ENCODE results near the gene ARFGAP3.

ARFGAP3 gene

DNA sequence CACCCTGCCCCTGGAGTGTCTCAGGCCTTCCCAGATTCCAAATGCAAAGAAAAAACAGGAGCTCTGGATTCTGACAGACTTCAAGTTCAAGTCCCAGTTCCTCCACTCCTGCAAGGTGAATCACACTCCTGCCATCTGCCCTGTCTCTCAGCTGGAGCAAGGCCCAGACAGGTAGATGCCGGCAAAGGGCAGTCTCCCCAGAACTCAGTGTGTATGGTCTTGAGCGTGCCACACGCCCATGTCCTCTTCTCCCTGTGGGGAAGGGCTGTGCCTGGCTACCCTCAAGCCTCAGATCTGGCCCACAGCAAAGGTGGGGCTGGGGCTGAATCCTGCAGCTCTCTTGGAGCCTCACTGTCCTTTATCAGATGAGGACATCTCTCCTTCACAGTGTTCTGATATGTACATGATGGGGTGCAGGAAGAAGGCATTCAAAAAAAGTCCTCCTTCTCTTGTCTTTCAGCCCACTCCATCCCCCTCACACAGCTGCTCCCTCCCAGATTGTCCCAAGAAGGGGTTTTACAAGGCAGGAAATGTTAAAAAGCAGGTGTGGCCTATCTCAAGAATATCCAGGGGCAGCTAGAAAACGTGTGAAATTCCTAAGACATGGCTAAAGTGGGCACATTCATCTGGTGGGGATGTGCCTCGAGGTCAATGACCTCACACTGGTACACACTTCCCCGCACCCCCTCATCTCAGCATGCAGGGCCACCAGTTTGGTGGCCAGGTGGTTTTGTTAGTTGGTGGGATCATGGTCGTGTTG lies 27.7 kb upstream of the ARFGAP3 start:
- no peak for DNase-seq (ENCODE audit: low spot score)

DNA sequence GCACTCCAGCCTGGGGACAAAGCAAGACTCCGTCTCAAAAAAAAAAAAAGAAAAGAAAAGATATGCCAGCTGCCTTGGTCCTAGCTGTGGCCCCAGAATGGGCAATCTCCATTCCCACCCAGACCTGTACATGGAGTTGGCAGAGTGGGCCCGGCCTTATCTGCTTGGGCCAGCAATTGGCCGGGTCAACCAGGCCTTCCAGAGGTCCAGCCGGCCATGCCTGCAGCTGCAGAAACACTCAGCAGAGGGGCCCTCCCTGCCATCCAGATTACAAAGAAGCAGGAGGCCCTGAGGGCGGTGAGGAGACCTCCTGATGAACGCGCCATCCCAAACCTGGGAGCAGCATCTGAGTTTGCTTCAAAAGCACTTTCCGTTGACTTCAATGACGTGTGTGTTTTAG lies 26.9 kb upstream of the ARFGAP3 start:
- DNase-seq (ENCODE audit: low spot score) = no peak

DNA sequence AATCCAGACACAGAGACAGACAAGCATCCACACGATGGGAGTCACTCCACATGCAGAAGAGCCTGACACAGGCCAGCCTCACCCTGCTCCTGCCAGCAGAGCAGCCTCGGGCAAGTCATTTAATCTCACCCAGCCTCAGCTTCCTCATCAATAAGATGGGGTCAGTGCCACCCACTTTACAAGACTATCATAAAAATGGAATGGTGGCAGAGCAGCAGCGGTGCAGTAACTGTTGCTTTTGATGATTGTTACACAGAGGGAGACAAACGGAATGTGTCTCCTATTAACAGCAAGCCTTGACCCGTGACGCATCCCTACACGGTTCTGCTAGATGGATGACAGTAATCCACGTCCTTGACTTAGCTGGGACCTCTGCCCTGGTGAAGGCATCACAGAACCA lies 26.0 kb upstream of the ARFGAP3 start:
- DNase-seq (ENCODE audit: low spot score) = no peak

DNA sequence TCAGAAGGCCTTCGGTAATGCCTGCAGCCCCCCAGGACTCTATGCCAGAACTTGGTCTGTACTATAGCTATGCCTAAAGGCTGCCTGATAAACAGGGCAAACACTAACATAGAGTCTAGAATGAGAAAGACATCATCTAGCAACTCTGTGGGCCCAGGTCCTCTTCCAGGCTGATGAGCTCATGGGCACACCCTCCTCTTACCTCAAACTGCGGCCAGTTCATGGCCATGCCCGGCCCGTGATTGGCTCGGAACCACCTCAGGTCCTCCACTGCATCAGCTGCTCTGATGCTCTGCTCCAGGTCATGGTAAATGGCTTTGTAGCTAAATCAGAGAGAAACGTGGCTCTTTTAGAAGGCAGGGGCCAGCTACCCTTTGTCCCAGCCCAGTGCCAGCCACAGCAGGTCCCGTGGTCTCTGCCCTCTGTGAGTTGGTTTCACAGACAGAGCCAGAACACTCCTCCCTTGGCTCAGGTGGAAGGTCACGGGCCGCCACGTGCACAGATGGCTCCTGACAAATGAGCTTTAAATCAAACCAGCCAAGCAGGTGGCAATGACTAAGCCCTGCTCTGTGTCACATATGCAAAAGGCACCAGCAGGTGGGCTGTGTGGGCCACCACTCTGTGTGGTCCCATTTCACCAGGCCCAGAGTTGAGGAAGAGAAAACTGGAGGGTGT lies 25.0 kb upstream of the ARFGAP3 start:
- no peak for DNase-seq (ENCODE audit: low spot score)

DNA sequence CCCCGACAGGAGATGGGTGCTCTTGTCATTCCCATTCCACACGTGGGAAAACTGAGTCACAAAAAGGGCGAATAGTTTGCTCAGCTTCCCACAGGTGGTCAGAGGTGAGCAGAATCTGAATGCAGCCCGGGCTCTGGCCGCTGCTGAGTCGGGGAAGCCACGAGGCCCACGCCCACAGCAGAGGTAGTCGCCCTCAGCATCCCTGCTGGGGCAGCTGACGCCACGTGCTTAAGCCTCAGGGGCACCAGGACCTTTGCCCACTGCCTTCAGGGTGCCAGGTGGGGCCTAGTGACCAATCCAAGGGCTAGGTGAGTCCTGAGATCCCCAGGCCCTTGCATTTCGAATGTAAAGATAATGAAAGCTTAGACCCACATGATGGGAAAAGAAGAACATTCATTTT lies 24.2 kb upstream of the ARFGAP3 start:
- DNase-seq (ENCODE audit: low spot score) = no peak

DNA sequence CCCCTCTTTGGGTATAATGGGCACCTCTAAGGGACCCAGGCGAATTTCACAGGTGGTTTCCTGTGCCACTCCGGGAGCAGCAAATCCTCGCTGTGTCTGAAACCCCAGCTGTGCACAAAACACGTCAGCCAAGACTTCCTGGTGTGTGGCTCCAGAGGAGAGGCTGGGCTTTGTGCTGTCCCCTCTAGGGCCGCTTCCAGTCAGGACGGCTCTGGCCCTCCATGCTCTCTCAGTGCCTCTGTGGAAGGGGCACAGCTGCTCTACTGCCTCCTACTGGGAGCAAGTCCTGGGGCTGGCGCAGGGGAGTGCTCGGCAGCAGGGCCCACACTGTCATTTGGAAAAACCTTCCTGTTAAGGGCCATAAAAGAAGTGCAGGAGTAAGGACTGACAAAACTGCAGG lies 23.7 kb upstream of the ARFGAP3 start:
- DNase-seq (ENCODE audit: low spot score) = no peak

DNA sequence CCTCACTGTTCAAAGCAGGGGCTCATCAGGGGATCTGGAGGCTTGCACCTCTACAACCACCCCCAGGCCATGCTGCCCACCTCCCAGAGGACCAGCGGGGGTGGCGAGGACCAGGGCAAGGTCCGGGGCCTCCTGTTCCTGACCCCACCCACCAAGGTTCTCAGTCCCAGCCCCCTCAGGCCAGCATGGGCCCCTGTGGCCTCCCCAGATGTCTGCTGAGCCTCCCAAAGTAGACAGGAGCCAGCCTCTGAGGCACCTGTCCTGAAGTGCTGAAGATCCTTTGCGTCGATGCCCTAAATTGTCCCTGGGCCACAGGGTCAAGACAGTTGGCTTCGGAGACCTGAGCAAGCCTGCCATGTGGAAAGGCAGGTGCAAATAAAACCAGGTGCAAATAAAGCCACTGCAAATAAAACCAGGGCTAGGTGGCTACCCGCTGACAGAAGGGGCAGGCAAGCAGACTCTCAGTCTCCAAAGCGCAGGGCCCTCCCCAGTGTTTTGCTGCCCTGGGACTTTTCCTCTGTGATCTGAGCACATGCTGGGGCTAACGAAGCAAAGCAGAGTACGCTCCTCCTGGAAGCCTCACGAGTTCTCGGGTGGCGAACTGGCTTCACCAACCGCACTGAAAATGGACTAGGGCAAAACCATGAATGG lies 22.4 kb upstream of the ARFGAP3 start:
- DNase-seq (ENCODE audit: low spot score) = no peak

DNA sequence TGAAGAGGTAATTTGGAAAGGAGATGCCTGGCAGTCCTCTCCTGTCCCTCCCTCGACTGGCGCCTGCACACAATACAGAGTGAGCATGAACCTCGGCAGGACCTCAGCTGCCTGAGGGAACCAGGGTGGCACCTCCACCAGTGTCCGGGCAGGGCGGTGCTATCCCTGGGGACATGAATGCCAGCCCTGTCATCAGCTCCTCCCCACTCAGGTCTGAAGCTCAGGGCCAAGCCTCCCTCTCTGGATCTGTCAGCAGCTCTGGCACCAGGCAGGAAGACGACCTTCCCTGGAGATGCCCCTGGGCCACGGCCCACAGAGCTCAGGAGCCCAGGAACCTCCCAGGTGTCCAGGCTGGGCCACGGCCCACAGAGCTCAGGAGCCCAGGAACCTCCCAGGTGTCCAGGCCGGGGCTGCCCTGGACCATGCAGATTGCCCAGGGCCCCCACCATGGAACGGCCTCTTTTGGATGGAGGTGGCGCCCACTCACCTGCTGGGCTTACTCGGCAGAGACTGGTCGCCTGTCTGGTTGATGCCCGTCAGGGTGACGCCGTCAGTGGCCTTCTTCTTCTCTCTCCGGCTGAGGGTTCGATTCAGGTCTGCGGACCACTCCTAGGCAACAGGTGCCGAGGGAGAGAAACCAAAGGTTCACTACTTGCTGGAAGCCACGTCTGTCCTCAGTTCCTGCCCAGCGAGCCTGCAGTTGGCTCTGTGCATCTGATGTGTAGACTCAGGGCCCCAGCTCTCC lies 21.7 kb upstream of the ARFGAP3 start:
- no peak for DNase-seq (ENCODE audit: low spot score)

DNA sequence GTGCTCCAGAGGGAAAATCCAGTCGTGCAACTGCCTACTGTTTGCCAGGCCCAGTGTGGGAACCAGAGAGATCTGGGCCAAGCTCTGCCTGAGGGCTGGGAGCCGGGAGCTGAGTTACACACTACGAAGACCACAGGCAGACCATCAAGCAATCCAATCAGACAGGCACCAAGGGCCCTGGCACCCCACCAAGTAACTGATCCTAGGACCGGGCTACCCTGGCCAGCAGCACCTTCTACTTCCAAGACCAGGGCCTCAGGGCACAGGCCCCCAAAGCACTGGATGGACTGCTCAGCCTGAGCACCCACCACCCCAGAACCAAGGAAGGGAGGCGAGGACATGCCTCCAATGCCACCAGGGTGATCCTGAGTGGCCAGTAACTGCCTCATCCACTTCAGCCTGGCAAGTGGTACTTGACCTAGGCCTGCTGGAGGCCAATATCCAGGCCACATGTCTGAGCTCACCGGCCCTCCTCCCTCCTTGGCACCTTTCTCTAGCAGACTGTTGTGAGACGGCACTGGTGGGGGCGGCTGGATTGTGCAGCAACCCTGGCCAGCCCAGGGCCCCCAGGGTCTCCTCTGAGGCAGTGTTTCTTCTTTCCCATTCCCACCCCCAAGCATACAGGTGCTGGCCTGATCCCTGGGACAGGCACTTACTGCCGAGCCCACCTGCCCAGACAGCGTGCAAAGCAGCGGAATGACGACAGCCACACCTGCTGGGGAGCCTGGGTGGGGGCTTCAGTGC lies 20.7 kb upstream of the ARFGAP3 start:
- DNase-seq (ENCODE audit: low spot score) = no peak

DNA sequence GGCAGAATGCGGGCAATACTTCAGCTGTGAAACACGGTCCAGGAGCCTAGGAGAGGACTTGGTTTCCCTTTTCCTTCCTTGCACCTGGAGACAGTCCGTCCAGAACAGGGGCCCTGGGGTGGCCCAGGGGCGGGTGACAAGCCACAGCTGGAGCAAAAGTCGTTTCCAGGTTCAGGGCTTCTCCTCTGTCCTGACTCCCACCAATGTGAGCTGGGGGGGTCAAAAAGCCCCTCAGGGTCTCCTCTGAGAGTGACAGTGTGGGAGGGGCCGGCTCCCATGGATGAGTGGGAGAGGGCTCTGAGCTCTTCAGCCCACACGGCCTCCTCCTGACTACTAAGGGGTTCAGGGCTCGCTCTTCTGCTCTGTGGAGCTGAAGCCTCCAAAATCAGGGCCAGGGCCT lies 20.1 kb upstream of the ARFGAP3 start:
- DNase-seq (ENCODE audit: low spot score) = no peak

DNA sequence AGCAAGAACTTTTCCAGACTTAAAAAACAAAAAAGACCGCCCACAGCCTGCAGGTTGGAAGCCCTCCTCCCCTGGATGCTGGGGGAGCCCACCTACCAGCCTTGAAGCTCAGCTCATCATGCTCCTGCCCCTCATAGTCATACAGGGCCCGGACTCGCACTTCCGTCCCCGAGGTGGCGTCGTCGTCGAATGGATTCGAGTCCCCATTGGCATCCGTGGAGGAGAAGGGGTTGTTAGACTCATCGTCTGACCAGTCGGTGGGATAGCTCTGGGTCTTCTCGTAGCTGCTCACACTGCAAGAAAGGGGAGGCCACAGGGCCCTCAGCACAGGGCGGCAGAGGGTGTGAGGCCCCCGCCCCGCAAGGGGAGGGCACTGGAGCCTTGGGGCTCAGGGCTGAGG lies 19.0 kb upstream of the ARFGAP3 start:
- no peak for DNase-seq (ENCODE audit: low spot score)

DNA sequence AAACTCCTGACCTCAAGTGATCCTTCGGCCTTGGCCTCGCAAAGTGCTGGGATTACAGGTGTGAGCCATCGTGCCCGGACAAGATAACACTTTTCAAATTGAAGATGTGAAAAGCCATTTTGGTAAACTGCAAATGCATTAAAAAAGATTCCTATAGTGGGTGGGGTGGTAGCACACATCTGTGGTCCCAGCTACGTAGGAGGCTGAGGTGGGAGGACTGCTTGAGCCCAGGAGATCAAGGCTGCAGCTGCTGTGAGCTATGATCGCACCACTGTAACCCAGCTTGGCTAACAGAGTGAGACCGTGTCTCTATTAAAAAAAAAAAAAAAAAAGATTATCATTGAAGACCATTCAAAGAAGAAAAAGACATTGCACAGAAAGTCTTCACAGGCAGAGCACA lies 16.9 kb upstream of the ARFGAP3 start:
- DNase-seq (ENCODE audit: low spot score) = no peak

DNA sequence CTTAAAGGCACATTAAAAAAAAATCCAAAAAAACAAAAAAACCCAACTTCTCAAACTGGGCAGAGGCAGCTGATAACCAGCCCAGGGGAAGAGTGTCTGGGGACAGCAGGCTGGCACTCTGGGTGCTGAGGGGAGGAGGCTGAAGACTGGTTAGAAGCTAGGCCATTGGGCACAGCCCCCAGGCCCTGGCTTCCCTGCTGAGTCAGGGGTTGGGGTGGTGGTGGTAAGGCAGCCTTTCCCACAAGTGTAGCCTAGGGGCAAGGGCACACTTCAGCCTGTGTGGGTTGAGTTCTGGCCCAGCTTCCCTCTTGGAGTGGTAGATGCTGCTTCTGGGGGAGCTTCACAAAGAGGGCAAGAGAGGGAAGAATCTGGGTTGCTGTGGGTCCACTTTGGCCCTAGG lies 16.3 kb upstream of the ARFGAP3 start:
- no peak for DNase-seq (ENCODE audit: low spot score)

DNA sequence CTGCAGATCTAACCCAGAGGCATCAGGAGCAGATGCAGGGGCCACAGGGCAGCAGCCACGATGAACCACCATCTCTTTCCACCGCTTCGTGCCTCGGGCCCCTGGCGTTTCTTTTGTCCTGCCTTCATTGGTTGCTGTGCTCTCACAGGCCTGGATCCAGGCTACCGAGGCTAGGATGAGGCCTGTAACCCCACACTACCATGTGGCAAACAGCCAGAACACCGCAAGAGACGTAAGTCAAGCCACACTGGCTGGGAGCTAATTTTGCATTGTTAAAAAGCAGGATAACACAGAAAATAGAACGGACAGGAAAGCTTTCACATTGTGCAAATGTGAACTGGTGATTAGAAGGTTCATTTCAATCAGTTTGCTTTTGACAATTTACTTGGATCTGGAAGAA lies 15.7 kb upstream of the ARFGAP3 start:
- DNase-seq (ENCODE audit: low spot score) = no peak

DNA sequence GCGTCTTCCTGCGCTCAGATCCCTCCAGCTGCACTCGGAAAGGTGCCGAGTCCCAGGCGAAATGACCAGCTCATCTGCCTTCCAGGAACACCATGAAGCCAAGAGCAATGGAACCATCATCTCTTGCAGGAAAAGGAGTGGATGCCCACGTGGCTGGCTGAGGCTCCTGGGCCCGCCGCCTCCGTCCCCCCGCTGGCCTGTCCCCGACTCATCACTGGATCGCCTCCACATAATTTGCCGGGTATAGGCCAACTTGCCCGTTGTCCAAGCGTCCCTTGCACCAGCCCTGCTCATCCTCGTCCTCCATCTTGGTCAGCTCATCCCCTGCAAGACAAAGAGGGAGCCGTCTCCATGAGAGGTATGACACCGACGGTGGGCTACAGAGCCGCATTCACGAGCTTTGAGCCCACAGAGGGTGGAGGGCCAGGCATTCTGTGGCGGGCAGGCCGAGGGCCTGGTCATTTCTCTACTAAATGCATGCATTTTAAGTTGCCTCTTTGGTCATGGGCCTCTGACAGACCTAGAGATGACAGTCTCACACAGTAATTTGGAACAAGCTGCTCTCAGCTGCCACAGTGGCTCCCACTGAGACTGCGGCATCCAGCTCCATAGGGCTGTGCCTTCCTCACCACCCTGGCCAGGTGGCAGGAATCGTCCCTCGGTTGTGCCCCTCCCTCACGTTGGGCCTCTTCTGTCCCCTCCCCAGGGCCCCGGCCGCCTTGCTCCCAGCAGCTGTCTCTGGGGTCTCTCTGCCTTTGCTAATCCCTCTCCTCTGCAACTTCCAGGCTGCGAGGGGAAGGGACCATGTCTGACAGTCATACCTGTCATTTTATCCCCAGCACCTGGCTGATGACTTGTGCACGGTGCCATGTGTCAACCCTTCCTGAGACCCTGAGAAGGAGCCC lies 14.3 kb upstream of the ARFGAP3 start:
- DNase-seq (ENCODE audit: low spot score) = no peak

DNA sequence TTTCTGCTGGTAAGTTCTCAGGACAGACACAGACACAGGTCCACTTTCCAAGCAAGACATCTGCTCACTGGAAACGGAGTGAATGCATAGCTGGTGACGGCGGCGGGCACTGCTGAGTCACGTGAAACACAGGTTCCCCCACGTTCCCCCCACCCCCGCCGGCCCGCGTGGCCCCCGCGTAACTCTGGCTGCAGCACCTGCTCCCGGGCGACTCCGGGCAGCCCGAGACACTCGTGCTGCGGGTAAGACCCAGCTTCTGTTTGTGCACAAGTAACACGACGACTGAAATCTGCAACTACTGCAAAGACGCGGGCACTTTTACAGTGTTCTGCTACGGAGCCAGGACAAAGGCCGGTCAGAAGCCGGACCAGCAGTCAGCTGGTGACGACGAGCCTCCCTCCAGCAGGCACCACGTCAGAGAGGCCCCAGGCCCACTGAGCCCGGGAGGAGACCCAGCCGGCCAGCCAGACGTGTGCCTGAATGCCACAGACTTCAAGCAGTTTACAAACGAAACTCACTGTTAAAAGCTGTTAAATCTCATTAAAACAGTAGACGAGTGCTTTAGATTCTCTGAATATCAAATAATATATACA lies 12.9 kb upstream of the ARFGAP3 start:
- no peak for DNase-seq (ENCODE audit: low spot score)

DNA sequence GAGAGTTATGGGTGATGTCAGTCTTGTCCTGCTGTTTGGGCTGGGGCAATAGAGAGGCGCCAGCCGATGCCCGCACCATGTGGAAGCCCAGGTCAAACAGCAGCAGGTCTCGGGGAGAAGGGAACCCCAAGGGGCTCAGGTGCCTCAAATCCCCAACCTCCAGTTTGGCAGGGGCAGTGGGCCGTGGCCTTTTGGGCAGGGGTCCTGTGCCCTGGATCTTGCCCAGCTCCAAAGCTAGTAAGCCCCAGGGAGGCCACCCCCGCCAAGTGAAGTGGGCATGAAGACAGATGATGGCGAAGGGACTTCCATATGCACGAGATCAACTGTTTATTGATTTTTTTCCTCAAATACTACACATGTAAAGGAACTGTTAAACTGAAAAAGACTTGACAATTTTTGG lies 12.4 kb upstream of the ARFGAP3 start:
- DNase-seq (ENCODE audit: low spot score) = no peak

DNA sequence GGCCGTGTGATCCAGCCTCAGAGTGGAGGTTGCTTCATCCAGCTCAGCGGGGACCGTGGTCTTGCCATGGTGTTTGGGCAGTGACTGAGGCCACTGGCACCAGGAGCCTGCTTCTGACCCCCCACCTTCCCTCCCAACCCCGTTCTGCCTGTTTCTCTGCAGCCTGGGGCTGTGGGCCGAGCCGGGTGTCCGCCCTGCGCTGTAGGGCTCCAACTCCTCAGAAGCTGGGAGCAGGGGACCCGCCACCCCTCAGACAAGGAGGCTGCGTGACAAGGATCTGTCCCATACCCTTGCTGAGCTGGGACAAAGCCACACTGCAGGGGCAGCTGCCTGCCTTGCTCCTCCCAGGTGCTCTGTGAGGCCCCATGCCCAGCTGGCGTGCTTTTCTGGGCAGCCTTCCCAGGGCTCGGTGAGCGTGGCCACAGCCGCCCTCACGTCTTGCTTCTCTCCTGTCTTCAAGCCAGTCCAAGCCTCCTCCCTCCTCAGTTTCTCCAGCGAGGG lies 11.7 kb upstream of the ARFGAP3 start:
- DNase-seq (ENCODE audit: low spot score) = no peak

DNA sequence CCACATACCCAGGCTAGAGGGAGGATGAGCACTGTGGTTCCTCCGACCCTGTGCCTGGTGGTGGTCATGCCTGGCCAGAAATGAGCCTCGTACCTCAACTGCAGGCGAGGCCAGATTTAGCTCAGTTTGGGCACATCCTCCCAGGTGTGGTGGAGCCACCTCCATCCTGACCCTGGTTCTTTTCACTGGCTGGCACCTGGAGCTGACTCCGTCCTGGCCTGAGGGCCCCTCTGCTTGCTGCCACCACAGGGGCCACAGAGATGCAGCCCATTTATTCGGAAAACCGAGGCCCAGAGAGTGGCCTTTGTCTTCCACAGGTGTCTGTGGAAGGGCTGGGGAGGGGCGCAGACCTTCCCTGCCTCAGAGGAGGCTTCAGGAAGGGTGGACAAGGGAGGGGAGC lies 9.0 kb upstream of the ARFGAP3 start:
- no peak for DNase-seq (ENCODE audit: low spot score)

DNA sequence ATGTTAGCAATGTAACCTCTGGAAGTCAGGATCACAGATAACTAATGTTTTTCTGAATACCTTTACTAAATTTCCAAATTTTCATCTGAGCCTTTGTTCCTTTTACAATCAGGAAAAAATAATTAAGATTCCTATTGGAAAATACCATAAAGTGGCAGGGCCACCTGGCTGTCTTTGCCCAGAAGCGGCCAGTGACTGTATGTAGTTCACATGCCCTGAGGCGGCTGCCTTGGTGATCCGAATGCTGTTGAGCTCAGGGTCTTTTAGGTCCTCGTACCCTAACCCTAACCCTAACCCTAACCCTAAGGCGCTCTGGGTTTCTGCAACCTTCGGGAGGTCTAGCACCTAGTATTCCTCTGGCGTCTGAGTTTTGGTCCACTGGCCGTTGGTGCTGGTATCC lies 8.5 kb upstream of the ARFGAP3 start:
- no peak for DNase-seq (ENCODE audit: low spot score)

Data from ecto neural progenitor cell (in vitro differentiated cells).